Neural cell (in vitro differentiated cells): ENCODE data around the gene SCAMP5. TPM values are rescaled to one million over a fixed set of nuclear protein-coding genes. Genes with fewer than 3 reads are reported as not detected.
A peak's percentile ranks its signal among the peaks of the same experiment; 100 is the strongest.

ENCODE experiments used
- H2AFZ ChIP-seq: fragments of 200-600, 300-800 bp; sonication (generic), shearing (Covaris generic); 2 replicates; pipeline ENCODE4 v1.6.0; 2014; ENCODE audit warnings: low read depth, mild to moderate bottlenecking, antibody characterized with exemption, low read length, moderate library complexity
- H3F3A ChIP-seq: fragments of 200-600 bp; shearing (Covaris generic); 2 replicates; pipeline ENCODE4 v1.6.1; 2016; ENCODE audit warnings: mild to moderate bottlenecking, moderate library complexity, mixed read lengths, antibody characterized with exemption, low read length; ENCODE audit not compliant: insufficient read depth, poor library complexity, severe bottlenecking
- H3K27ac ChIP-seq: fragments of 200-600, 300-800 bp; sonication (generic), shearing (Covaris generic); 2 replicates; pipeline ENCODE4 v1.5.1; 2014; ENCODE audit warnings: mild to moderate bottlenecking, low read length, moderate library complexity
- H3K27me3 ChIP-seq: fragments of 300-800, 200-600 bp; sonication (generic), shearing (Covaris generic); 2 replicates; pipeline ENCODE4 v1.6.0; 2014; ENCODE audit warnings: mild to moderate bottlenecking, low read depth, low read length, moderate library complexity; ENCODE audit not compliant: insufficient read depth
- H3K36me3 ChIP-seq: fragments of 300-800, 200-600 bp; sonication (generic), shearing (Covaris generic); 2 replicates; pipeline ENCODE4 v1.5.1; 2014; ENCODE audit warnings: mild to moderate bottlenecking, antibody characterized with exemption, low read length, moderate library complexity; ENCODE audit not compliant: insufficient read depth
- H3K4me2 ChIP-seq: fragments of 300-800, 200-600 bp; sonication (generic), shearing (Covaris generic); 2 replicates; pipeline ENCODE4 v1.6.0; 2014; ENCODE audit warnings: mild to moderate bottlenecking, low read length
- H3K4me3 ChIP-seq: fragments of 300-800, 200-600 bp; sonication (generic), shearing (Covaris generic); 2 replicates; pipeline ENCODE4 v1.5.1; 2014; ENCODE audit warnings: mild to moderate bottlenecking, low read length, moderate library complexity
- H3K79me2 ChIP-seq: fragments of 200-600 bp; shearing (Covaris generic); replicated peaks from 2 replicates; pipeline ENCODE4 v1.6.0; 2014; ENCODE audit warnings: mild to moderate bottlenecking, low read length, moderate library complexity; ENCODE audit not compliant: insufficient read depth
- H3K9ac ChIP-seq: fragments of 300-800, 200-600 bp; sonication (generic), shearing (Covaris generic); 2 replicates; pipeline ENCODE4 v1.6.1; 2016; ENCODE audit warnings: mild to moderate bottlenecking, low read length, mixed read lengths
- H3K9me2 ChIP-seq: fragments of 200-600 bp; shearing (Covaris generic); 2 replicates; pipeline ENCODE4 v1.6.1; 2016; ENCODE audit warnings: mild to moderate bottlenecking, low read length, mixed read lengths; ENCODE audit not compliant: insufficient read depth
- H3K9me3 ChIP-seq: fragments of 200-600, 300-800 bp; sonication (generic), shearing (Covaris generic); 2 replicates; pipeline ENCODE4 v1.6.1; 2016; ENCODE audit warnings: mild to moderate bottlenecking, mixed run types, low read length, moderate library complexity, mixed read lengths
- H4K20me1 ChIP-seq: fragments of 200-600 bp; shearing (Covaris generic); 2 replicates; pipeline ENCODE4 v1.6.1; 2016; ENCODE audit warnings: mild to moderate bottlenecking, mixed run types; ENCODE audit not compliant: insufficient read depth
- EP300 ChIP-seq: fragments of 450-650 bp; conservative IDR thresholded peaks from 2 replicates; pipeline ENCODE4 v1.6.1; 2014; ENCODE audit warnings: antibody characterized with exemption, mild to moderate bottlenecking, moderate library complexity; ENCODE audit not compliant: poor library complexity, severe bottlenecking
- EZH2 ChIP-seq: fragments of 200-600, 300-800 bp; shearing (Covaris generic), sonication (generic); IDR thresholded peaks from 2 replicates; pipeline ENCODE4 v1.6.1; 2014; ENCODE audit warnings: antibody characterized with exemption, low read length, borderline replicate concordance, mild to moderate bottlenecking; ENCODE audit not compliant: insufficient read depth, poor library complexity, severe bottlenecking
- MXI1 ChIP-seq: fragments of 450-650 bp; conservative IDR thresholded peaks from 2 replicates; pipeline ENCODE4 v1.6.1; 2014; ENCODE audit warnings: antibody characterized with exemption, mild to moderate bottlenecking; ENCODE audit not compliant: poor library complexity, severe bottlenecking
- POLR2AphosphoS5 ChIP-seq: IDR thresholded peaks from 2 replicates; pipeline ENCODE4 v1.6.1; 2012
- RAD21 ChIP-seq: fragments of 450-650 bp; conservative IDR thresholded peaks from 2 replicates; pipeline ENCODE4 v1.6.1; 2014; ENCODE audit warnings: antibody characterized with exemption, mild to moderate bottlenecking, moderate library complexity
- SMC3 ChIP-seq: fragments of 450-650 bp; conservative IDR thresholded peaks from 2 replicates; pipeline ENCODE4 v1.6.1; 2014; ENCODE audit warnings: antibody characterized with exemption, mild to moderate bottlenecking, moderate library complexity; ENCODE audit not compliant: poor library complexity
- TAF1 ChIP-seq: IDR thresholded peaks from 2 replicates; pipeline ENCODE4 v1.6.1; 2012; ENCODE audit warnings: low read depth
- polyA minus RNA-seq: library from RNA; depleted of rRNA, polyadenylated mRNA; stranded (reverse); fragments of >200 nt; gene quantifications from 2 replicates; pipeline ENCODE4 v1.2.3, GENCODE V29; 2014
- polyA plus RNA-seq: library from polyadenylated mRNA; depleted of rRNA; stranded (reverse); fragments of >200 nt; gene quantifications from 2 replicates; pipeline ENCODE4 v1.2.3, GENCODE V29; 2014
- TF ChIP-seq, protein P1 (sequence below): fragments of 450-650 bp; IDR thresholded peaks from 2 replicates; pipeline ENCODE4 v1.5.1; 2014; ENCODE audit warnings: antibody characterized with exemption, mild to moderate bottlenecking, moderate library complexity; ENCODE audit not compliant: poor library complexity, severe bottlenecking
- TF ChIP-seq, protein P2 (sequence below): IDR thresholded peaks from 2 replicates; pipeline ENCODE4 v1.6.1; 2012; ENCODE audit warnings: borderline replicate concordance

Gene SCAMP5
- polyA plus RNA-seq (92.5 and 104 TPM in 2 replicates), polyA minus RNA-seq (93.2 and 93.7 TPM in 2 replicates)

DNA sequence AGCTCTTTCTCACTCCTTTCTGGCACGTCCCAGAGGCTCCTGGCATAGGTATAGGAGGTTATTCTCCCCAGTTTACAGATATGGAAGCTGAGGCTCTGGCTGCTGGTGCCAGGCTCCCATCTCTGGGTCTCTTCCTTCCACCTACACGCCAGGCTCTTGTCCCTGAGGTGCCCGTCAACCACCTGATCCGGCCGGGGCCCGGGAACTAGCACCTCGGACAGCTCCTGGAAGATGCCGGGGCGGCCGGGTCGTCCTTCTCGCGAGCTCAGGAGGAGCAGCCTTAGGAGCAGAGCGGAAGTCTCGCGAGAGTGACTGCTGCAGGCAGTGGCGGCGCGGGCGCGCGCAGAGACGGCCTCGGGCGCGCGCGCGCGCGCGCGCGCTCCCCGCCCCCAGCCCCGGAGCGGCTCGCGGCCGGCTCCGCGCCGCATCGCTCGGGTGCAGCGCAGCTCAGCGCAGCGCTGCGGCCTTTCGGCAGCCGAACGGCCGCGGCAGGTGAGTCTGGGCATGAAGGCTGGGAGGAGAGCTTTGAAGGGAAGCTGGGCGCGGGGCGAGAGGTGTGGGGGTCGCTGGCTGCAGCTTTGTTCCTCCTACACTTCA, at the start of gene SCAMP5:
TSS of gene SCAMP5 (plus strand) at position 382 of the 597 bp plus-strand sequence. CDS start 16,277 bp downstream, outside the sequence.
- Histone ChIP-seq H3K27ac (peak within 1 kb of the TSS; percentile 99), H3K9me2 (no peaks in the 10 kb centered on the region), H3K36me3 (no peaks in the 10 kb centered on the region), H2AFZ (peak within 1 kb of the TSS; percentile 94), H3K4me3 (peak within 1 kb of the TSS; percentile 98), H3K4me2 (peak within 1 kb of the TSS; percentile 93), H3K27me3 (no peaks in the 10 kb centered on the region), H3K79me2 (peaks cover 35% of the 10 kb centered on the region), H3K9ac (peak within 1 kb of the TSS; percentile 100), H3K9me3 (no peaks in the 10 kb centered on the region), H3F3A (no peaks in the 10 kb centered on the region), H4K20me1 (no peaks in the 10 kb centered on the region)
- TF ChIP-seq EP300 (peak; percentile 25), POLR2AphosphoS5 (peak; percentile 92), SMC3 (peak; percentile 8), RAD21 (no peak), MXI1 (no peak), TAF1 (peak; percentile 70), EZH2 (no peak)
- TF ChIP-seq, protein P1, sequence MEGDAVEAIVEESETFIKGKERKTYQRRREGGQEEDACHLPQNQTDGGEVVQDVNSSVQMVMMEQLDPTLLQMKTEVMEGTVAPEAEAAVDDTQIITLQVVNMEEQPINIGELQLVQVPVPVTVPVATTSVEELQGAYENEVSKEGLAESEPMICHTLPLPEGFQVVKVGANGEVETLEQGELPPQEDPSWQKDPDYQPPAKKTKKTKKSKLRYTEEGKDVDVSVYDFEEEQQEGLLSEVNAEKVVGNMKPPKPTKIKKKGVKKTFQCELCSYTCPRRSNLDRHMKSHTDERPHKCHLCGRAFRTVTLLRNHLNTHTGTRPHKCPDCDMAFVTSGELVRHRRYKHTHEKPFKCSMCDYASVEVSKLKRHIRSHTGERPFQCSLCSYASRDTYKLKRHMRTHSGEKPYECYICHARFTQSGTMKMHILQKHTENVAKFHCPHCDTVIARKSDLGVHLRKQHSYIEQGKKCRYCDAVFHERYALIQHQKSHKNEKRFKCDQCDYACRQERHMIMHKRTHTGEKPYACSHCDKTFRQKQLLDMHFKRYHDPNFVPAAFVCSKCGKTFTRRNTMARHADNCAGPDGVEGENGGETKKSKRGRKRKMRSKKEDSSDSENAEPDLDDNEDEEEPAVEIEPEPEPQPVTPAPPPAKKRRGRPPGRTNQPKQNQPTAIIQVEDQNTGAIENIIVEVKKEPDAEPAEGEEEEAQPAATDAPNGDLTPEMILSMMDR, result no peak
- TF ChIP-seq, protein P2, sequence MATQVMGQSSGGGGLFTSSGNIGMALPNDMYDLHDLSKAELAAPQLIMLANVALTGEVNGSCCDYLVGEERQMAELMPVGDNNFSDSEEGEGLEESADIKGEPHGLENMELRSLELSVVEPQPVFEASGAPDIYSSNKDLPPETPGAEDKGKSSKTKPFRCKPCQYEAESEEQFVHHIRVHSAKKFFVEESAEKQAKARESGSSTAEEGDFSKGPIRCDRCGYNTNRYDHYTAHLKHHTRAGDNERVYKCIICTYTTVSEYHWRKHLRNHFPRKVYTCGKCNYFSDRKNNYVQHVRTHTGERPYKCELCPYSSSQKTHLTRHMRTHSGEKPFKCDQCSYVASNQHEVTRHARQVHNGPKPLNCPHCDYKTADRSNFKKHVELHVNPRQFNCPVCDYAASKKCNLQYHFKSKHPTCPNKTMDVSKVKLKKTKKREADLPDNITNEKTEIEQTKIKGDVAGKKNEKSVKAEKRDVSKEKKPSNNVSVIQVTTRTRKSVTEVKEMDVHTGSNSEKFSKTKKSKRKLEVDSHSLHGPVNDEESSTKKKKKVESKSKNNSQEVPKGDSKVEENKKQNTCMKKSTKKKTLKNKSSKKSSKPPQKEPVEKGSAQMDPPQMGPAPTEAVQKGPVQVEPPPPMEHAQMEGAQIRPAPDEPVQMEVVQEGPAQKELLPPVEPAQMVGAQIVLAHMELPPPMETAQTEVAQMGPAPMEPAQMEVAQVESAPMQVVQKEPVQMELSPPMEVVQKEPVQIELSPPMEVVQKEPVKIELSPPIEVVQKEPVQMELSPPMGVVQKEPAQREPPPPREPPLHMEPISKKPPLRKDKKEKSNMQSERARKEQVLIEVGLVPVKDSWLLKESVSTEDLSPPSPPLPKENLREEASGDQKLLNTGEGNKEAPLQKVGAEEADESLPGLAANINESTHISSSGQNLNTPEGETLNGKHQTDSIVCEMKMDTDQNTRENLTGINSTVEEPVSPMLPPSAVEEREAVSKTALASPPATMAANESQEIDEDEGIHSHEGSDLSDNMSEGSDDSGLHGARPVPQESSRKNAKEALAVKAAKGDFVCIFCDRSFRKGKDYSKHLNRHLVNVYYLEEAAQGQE, result peak; percentile 97

- Histone ChIP-seq H3K9ac (peak overlapping the region; percentile 9), H3K9me3 (no peaks in the 10 kb centered on the region), H3K27me3 (peaks cover 8% of the 10 kb centered on the region), H3K79me2 (no peaks in the 10 kb centered on the region), H3K4me2 (no peak overlapping the region), H3K9me2 (no peaks in the 10 kb centered on the region), H4K20me1 (no peaks in the 10 kb centered on the region), H3K27ac (no peak overlapping the region), H3F3A (no peaks in the 10 kb centered on the region), H3K4me3 (peak overlapping the region; percentile 20), H3K36me3 (no peaks in the 10 kb centered on the region), H2AFZ (no peak overlapping the region)
- TF ChIP-seq TAF1, result no peak
- TF ChIP-seq SMC3, result peak; percentile 88
- peak; percentile 96 for TF ChIP-seq RAD21
- no peak for TF ChIP-seq EP300
- TF ChIP-seq MXI1, result peak; percentile 6
- TF ChIP-seq, protein P1, result peak; percentile 99
- TF ChIP-seq, protein P2, result no peak
These were observed 45.1 kb upstream of the SCAMP5 start for GRCh38 chr15:74950078-74950908.
